Epithelial cell of esophagus (primary cell): ENCODE measurements around the gene AGPAT2.
"Not testable (repeated sequence)": the region's sequence is repeated elsewhere in the genome, so short reads cannot be mapped to it uniquely, and the experiment has no call there.

ENCODE experiments used
- DNase-seq: peaks from one replicate; pipeline ENCODE4 v3.0.0; 2010; ENCODE audit warnings: low read depth
- H3K4me3 ChIP-seq: 2 replicates; pipeline ENCODE4 v1.5.1; 2011; ENCODE audit warnings: mild to moderate bottlenecking, low read length, control low read depth
- CTCF ChIP-seq: IDR thresholded peaks from 2 replicates; pipeline ENCODE4 v1.5.1; 2011; ENCODE audit warnings: low read depth, mild to moderate bottlenecking, low read length, control low read depth, inconsistent platforms; ENCODE audit not compliant: insufficient read depth; ENCODE audit errors: missing control alignments

The AGPAT2 gene

GRCh38 chr9:136707849-136708517, 20.7 kb upstream of the AGPAT2 start:
- TF ChIP-seq CTCF = no peak
- no peak overlapping the region for H3K4me3 ChIP-seq
- DNase-seq = no peak

GRCh38 chr9:136707011-136707410, 19.8 kb upstream of the AGPAT2 start:
- H3K4me3 ChIP-seq = no peak overlapping the region
- no peak for TF ChIP-seq CTCF
- DNase-seq = no peak

- H3K4me3 ChIP-seq = no peak overlapping the region
- no peak for TF ChIP-seq CTCF
- DNase-seq = no peak
Observed at GRCh38 chr9:136705564-136705963, 18.3 kb upstream of the AGPAT2 start.

- DNase-seq, H3K4me3 ChIP-seq: not testable (repeated sequence)
Observed at GRCh38 chr9:136704741-136705140, 17.5 kb upstream of the AGPAT2 start.

- no peak for DNase-seq
- H3K4me3 ChIP-seq = no peak overlapping the region
- TF ChIP-seq CTCF = no peak
Observed at GRCh38 chr9:136703276-136703860, 16.1 kb upstream of the AGPAT2 start.

GRCh38 chr9:136701668-136702053, 14.4 kb upstream of the AGPAT2 start:
- H3K4me3 ChIP-seq = no peak overlapping the region
- no peak for DNase-seq
- TF ChIP-seq CTCF = no peak

GRCh38 chr9:136700959-136701667, 13.9 kb upstream of the AGPAT2 start:
- H3K4me3 ChIP-seq = no peak overlapping the region
- peak; percentile 38 for DNase-seq
- TF ChIP-seq CTCF = no peak
